ENCODE data around the gene ZNF57. TPM values are rescaled to one million over a fixed set of nuclear protein-coding genes. Genes with fewer than 3 reads are reported as not detected.

Gene ZNF57
- total and polyA plus RNA-seq, 9 of the 15 experiments (the other 6 are each of a cell fraction or from before 2014, with no cell fraction given), result 3.9 to 13.5 (median 7.8) TPM

- TF ChIP-seq MNT (conservative IDR thresholded peaks at IDR 0.05), result peak; percentile 67 to 88
- no peak for TF ChIP-seq FOXA1 (IDR thresholded peaks at IDR 0.05; ENCODE audit: borderline replicate concordance)
- TF ChIP-seq MEIS2 (IDR thresholded peaks at IDR 0.05; ENCODE audit: partially characterized antibody), result peak; percentile 44
- TF ChIP-seq KAT2B (IDR thresholded peaks at IDR 0.05; ENCODE audit: low read depth, low read length), result no peak
- 0 out of 2 replicates have a peak, but pooled peaks have one; percentile 40 for TF ChIP-seq MTA1 (IDR thresholded peaks at IDR 0.05; ENCODE audit: borderline replicate concordance)
- no peak for TF ChIP-seq ZNF76 (CRISPR knock-in tag; IDR thresholded peaks at IDR 0.05; ENCODE audit: borderline replicate concordance)
- no peak for TF ChIP-seq FOXK2 (conservative IDR thresholded peaks at IDR 0.05 in 1 of 2, IDR thresholded peaks at IDR 0.05 in 1 of 2; ENCODE audit: low read depth in 2 of 2)
- no peak for TF ChIP-seq ZFPM2 (CRISPR knock-in tag; IDR thresholded peaks at IDR 0.05)
- TF ChIP-seq UBTF (IDR thresholded peaks at IDR 0.05; ENCODE audit: borderline replicate concordance in 1 of 2, low read depth in 2 of 2, low read length in 2 of 2), result 0 out of 4 replicates have a peak, but pooled peaks of 1 of the 2 experiments have one; percentile 48
- TF ChIP-seq ELK3 (CRISPR knock-in tag; IDR thresholded peaks at IDR 0.05), result no peak
- no peak for TF ChIP-seq ZNF134 (CRISPR knock-in tag; conservative IDR thresholded peaks at IDR 0.05)
- TF ChIP-seq ZNF436 (CRISPR knock-in tag; IDR thresholded peaks at IDR 0.05), result no peak
- TF ChIP-seq ZNF766 (CRISPR knock-in tag; conservative IDR thresholded peaks at IDR 0.05), result no peak
- TF ChIP-seq SRSF1 (IDR thresholded peaks at IDR 0.05; ENCODE audit: low read depth, low read length), result no peak
- no peak for TF ChIP-seq FIP1L1 (IDR thresholded peaks at IDR 0.05; ENCODE audit: low read depth, low read length, poor library complexity, severe bottlenecking)
- no peak for TF ChIP-seq MCM7 (IDR thresholded peaks at IDR 0.05)
- TF ChIP-seq RBBP5 (IDR thresholded peaks at IDR 0.05; ENCODE audit: borderline replicate concordance, insufficient read depth, low read length, poor library complexity, severe bottlenecking), result peak; percentile 84
- no peak for TF ChIP-seq ZNF77 (CRISPR knock-in tag; IDR thresholded peaks at IDR 0.05)
- no peak for TF ChIP-seq NFIX (CRISPR knock-in tag; IDR thresholded peaks at IDR 0.05; ENCODE audit: low read depth)
- TF ChIP-seq ZNF445 (CRISPR knock-in tag; IDR thresholded peaks at IDR 0.05; ENCODE audit: low read depth), result no peak
Observed at GRCh38 chr19:2900296-2901252, at the start of gene ZNF57 (continued).

Measured in K562 (cell line).